Stimulated activated CD8-positive, alpha-beta memory T cell treated with anti-CD3 and anti-CD28 coated beads, Interleukin-15, amount 100 ng/mL, for 4 hours (primary cell): ENCODE data around the gene LRRC45.

Experiments
- DNase-seq, 2 donors: peaks; one replicate each; pipeline ENCODE4 v3.0.0-alpha.2; 2020; ENCODE audit warnings: low read depth in 2 of 2

The LRRC45 gene

GRCh38 chr17:82063424-82064415 is 40.6 kb downstream of the LRRC45 start:
- no peak for DNase-seq

GRCh38 chr17:82064433-82065192 is 41.5 kb downstream of the LRRC45 start:
- no peak for DNase-seq

GRCh38 chr17:82065193-82065637 is 42.1 kb downstream of the LRRC45 start:
- no peak for DNase-seq

- DNase-seq, result peak; percentile 26 to 45
Observed at GRCh38 chr17:82065638-82066303, 42.7 kb downstream of the LRRC45 start, which contains the start of gene DUS1L. Gene DUS1L (minus strand): TSS chr17:82065804. CDS start chr17:82065059, 745 bp downstream.

- DNase-seq, result no peak
Observed at GRCh38 chr17:82070611-82071010, 47.5 kb downstream of the LRRC45 start.

- DNase-seq, result no peak
Observed at GRCh38 chr17:82072827-82073226, 49.7 kb downstream of the LRRC45 start.

- DNase-seq, result no peak
Observed at GRCh38 chr17:82073446-82073845, 50.3 kb downstream of the LRRC45 start.

- DNase-seq, result no peak
Observed at GRCh38 chr17:82076018-82076784, 53.1 kb downstream of the LRRC45 start.

- no peak for DNase-seq
Observed at GRCh38 chr17:82076785-82077591, 53.9 kb downstream of the LRRC45 start.

GRCh38 chr17:82077617-82078358 is 54.7 kb downstream of the LRRC45 start:
- no peak for DNase-seq

GRCh38 chr17:82078433-82078832 is 55.3 kb downstream of the LRRC45 start:
- DNase-seq, result no peak

GRCh38 chr17:82079001-82079677 is 56.0 kb downstream of the LRRC45 start:
- no peak for DNase-seq

GRCh38 chr17:82080048-82080788 is 57.1 kb downstream of the LRRC45 start:
- DNase-seq, result no peak
